WTC11 (cell line): ENCODE measurements around the gene TLK1.

Experiments
- CTCF ChIP-seq: fragments of 200-600 bp; IDR thresholded peaks from 2 replicates; pipeline ENCODE4 v1.8.0; 2022; ENCODE audit warnings: antibody characterized with exemption
- TF ChIP-seq, protein P1 (sequence below): sonication (generic); formaldehyde crosslinking; IDR thresholded peaks from 2 replicates; pipeline ENCODE4 v1.8.0; 2022; ENCODE audit warnings: mild to moderate bottlenecking, missing genetic modification reagents

- TF ChIP-seq CTCF: no peak
- TF ChIP-seq, protein P1, sequence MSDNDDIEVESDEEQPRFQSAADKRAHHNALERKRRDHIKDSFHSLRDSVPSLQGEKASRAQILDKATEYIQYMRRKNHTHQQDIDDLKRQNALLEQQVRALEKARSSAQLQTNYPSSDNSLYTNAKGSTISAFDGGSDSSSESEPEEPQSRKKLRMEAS: no peak
Observed at GRCh38 chr2:170975127-170975942, 185.4 kb downstream of the TLK1 start.
